Fibroblast of lung (primary cell): ENCODE results near the gene BLOC1S6. TPM values are rescaled to one million over a fixed set of nuclear protein-coding genes. Genes with fewer than 3 reads are reported as not detected.

Experiments
- DNase-seq, 2 donors: peaks; one replicate each; pipeline versions ENCODE4 v3.0.0 to v3.0.0-alpha.2; 2010; ENCODE audit warnings: low read depth in 2 of 2
- H2AFZ ChIP-seq: 2 replicates; pipeline ENCODE4 v1.5.1; 2012; ENCODE audit warnings: low read length, control low read depth, inconsistent platforms
- H3K27ac ChIP-seq: 2 replicates; pipeline ENCODE4 v1.5.1; 2011; ENCODE audit warnings: low read length, control low read depth; ENCODE audit not compliant: insufficient read depth
- H3K27me3 ChIP-seq: 2 replicates; pipeline ENCODE4 v1.5.1; 2011; ENCODE audit warnings: mild to moderate bottlenecking, low read length; ENCODE audit not compliant: control insufficient read depth, insufficient read depth
- H3K36me3 ChIP-seq: 2 replicates; pipeline ENCODE4 v1.5.1; 2011; ENCODE audit warnings: low read length; ENCODE audit not compliant: control insufficient read depth, insufficient read depth
- H3K4me1 ChIP-seq: 2 replicates; pipeline ENCODE4 v1.5.1; 2011; ENCODE audit warnings: low read length; ENCODE audit not compliant: control insufficient read depth, insufficient read depth; ENCODE audit errors: extremely low read depth
- H3K4me2 ChIP-seq: 2 replicates; pipeline ENCODE4 v1.5.1; 2011; ENCODE audit warnings: low read length, control low read depth; ENCODE audit not compliant: insufficient read depth; ENCODE audit errors: extremely low read depth
- H3K4me3 ChIP-seq, 4 experiments: fragments of 200-600 bp in 1 of 4; sonication (generic) in 1 of 4; replicated peaks in 1 of 4; 2 replicates each; pipeline ENCODE4 v1.5.1; 2011 to 2016; ENCODE audit warnings: low read length in 4 of 4, low read depth in 3 of 4, mild to moderate bottlenecking in 3 of 4, control low read depth in 2 of 4, inconsistent platforms in 1 of 4, mixed read lengths in 1 of 4; ENCODE audit not compliant: insufficient read depth in 1 of 4; ENCODE audit errors: control extremely low read depth in 1 of 4
- H3K79me2 ChIP-seq: 2 replicates; pipeline ENCODE4 v1.5.1; 2012; ENCODE audit warnings: mild to moderate bottlenecking, low read length, inconsistent platforms; ENCODE audit not compliant: control insufficient read depth, insufficient read depth
- H3K9ac ChIP-seq: 2 replicates; pipeline ENCODE4 v1.5.1; 2011; ENCODE audit warnings: mild to moderate bottlenecking, low read length, control low read depth; ENCODE audit not compliant: insufficient read depth
- H3K9me3 ChIP-seq: 2 replicates; pipeline ENCODE4 v1.5.1; 2012; ENCODE audit warnings: low read depth, low read length; ENCODE audit not compliant: control insufficient read depth, insufficient read depth
- H4K20me1 ChIP-seq: 2 replicates; pipeline ENCODE4 v1.5.1; 2011; ENCODE audit warnings: low read length; ENCODE audit not compliant: control insufficient read depth, insufficient read depth; ENCODE audit errors: extremely low read depth
- CTCF ChIP-seq, 2 donors: IDR thresholded peaks in 1 of 2; conservative IDR thresholded peaks in 1 of 2; 1 replicate in 1 of 2; 2 replicates in 1 of 2; pipeline ENCODE4 v1.5.1; 2011 to 2012; ENCODE audit warnings: low read length in 2 of 2, control low read depth in 1 of 2, inconsistent platforms in 1 of 2, low read depth in 1 of 2, mild to moderate bottlenecking in 1 of 2
- EZH2 ChIP-seq: IDR thresholded peaks from 2 replicates; pipeline ENCODE4 v1.5.1; 2012; ENCODE audit warnings: low read length, control low read depth, mild to moderate bottlenecking; ENCODE audit errors: missing control alignments
- polyA plus RNA-seq, 2 donors: library from polyadenylated mRNA; depleted of rRNA in 1 of 2; stranded (reverse) in 1 of 2; unstranded in 1 of 2; fragments of >200 nt; gene quantifications; 2 replicates each; pipeline ENCODE4 v1.2.1, GENCODE V29; 2011 to 2012; ENCODE audit warnings: missing spikeins in 1 of 2
- total RNA-seq: library from RNA; depleted of rRNA; stranded (reverse); fragments of >200 nt; gene quantifications from 2 replicates; pipeline ENCODE4 v1.2.1, GENCODE V29; 2014

Gene BLOC1S6
- total and polyA plus RNA-seq, 2 donors (not counting 1 experiment from before 2014, with no cell fraction given) = 38.3 to 84.6 TPM

- H3K27ac ChIP-seq = peak overlapping the region; percentile 82
- peaks cover 2% of the 10 kb centered on the region for H3K4me1 ChIP-seq
- H3K9me3 ChIP-seq = no peaks in the 10 kb centered on the region
- DNase-seq = peak; percentile 24 to 30
- H3K4me2 ChIP-seq = peak overlapping the region; percentile 80
- H4K20me1 ChIP-seq = no peaks in the 10 kb centered on the region
- H3K4me3 ChIP-seq = peak overlapping the region; percentile 16 to 52 (median 36)
- no peak for TF ChIP-seq EZH2
- no peak for TF ChIP-seq CTCF (conservative IDR thresholded peaks at IDR 0.05 in 1 of 2, IDR thresholded peaks at IDR 0.05 in 1 of 2; ENCODE audit: low read depth in 1 of 2, low read length in 2 of 2)
- peak overlapping the region; percentile 58 for H3K9ac ChIP-seq
- H3K79me2 ChIP-seq = peaks cover 2% of the 10 kb centered on the region
- H3K36me3 ChIP-seq = no peaks in the 10 kb centered on the region
- no peaks in the 10 kb centered on the region for H3K27me3 ChIP-seq
- H2AFZ ChIP-seq = peak overlapping the region; percentile 96
Observed at GRCh38 chr15:45631776-45632175, 44.6 kb downstream of the BLOC1S6 start.

GRCh38 chr15:45634432-45635190 is 47.4 kb downstream of the BLOC1S6 start, which contains the start of gene SQOR:
Gene SQOR, plus strand, starts transcription at chr15:45635029. Its CDS starts 23,895 bp downstream, at chr15:45658924.
- H3K4me1 ChIP-seq = peaks cover 24% of the 10 kb centered on the region
- H3K27ac ChIP-seq = peak within 1 kb of the TSS; percentile 52

More at GRCh38 chr15:45634432-45635190, 47.4 kb downstream of the BLOC1S6 start, which contains the start of gene SQOR:
- H2AFZ ChIP-seq = peak within 1 kb of the TSS; percentile 63
- H3K9me3 ChIP-seq = no peaks in the 10 kb centered on the region
- TF ChIP-seq EZH2 (no peak), CTCF (conservative IDR thresholded peaks at IDR 0.05 in 1 of 2, IDR thresholded peaks at IDR 0.05 in 1 of 2; ENCODE audit: low read depth in 1 of 2, low read length in 2 of 2) (no peak)
- peak within 1 kb of the TSS; percentile 73 for H3K9ac ChIP-seq
- peak; percentile 47 to 51 for DNase-seq
- no peaks in the 10 kb centered on the region for H3K36me3 ChIP-seq
- H3K27me3 ChIP-seq = no peaks in the 10 kb centered on the region
- peak within 1 kb of the TSS; percentile 86 for H3K4me2 ChIP-seq
- no peaks in the 10 kb centered on the region for H4K20me1 ChIP-seq
- peak within 1 kb of the TSS; percentile 61 to 81 (median 74) for H3K4me3 ChIP-seq
- H3K79me2 ChIP-seq = peaks cover 8% of the 10 kb centered on the region
